DMS153 treated with DMSO at 0.1 percent for 48 hours (cell line): Measurements from ENCODE around the gene PRRC2A.

Experiments
- DNase-seq: peaks from one replicate; lab custom pipeline; 2025; ENCODE audit not compliant: unreplicated experiment; lab: John Stamatoyannopoulos, UW

PRRC2A gene

DNA sequence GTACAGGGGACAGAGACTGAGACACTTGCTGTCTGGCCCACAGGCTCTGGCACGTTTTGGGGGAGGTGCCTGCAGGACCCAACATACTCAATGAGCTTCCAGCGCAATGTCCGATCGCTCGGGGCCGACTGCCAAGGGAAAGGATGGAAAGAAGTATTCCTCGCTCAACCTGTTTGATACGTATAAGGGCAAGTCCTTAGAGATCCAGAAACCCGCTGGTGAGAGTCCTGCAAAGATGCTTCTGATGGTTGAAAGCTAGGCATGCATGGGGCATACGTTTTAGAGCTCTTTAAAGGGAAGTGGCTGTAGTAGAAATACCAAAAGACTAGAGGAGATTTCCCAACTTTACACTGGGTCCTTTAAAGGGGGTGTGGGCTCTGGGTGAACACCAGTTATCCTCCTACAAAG lies 2.2 kb downstream of the PRRC2A start:
- no peak for DNase-seq

DNA sequence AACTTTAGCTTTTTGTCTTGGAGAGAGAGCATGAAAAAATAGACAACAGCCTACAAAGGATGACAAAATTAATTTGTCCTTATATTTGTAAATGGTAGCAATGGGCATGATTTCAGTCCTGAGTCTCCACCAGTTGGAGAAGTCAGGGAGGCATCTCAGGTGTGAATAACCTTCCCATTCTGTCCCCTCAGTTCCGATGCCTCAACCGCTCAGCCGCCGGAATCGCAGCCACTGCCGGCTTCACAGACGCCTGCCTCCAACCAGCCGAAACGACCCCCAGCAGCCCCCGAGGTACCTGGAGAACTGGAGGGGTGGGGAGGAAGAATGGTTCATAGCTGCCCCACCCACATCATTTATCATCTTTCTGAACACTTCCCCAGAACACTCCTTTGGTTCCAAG lies 3.6 kb downstream of the PRRC2A start:
- DNase-seq, result no peak

DNA sequence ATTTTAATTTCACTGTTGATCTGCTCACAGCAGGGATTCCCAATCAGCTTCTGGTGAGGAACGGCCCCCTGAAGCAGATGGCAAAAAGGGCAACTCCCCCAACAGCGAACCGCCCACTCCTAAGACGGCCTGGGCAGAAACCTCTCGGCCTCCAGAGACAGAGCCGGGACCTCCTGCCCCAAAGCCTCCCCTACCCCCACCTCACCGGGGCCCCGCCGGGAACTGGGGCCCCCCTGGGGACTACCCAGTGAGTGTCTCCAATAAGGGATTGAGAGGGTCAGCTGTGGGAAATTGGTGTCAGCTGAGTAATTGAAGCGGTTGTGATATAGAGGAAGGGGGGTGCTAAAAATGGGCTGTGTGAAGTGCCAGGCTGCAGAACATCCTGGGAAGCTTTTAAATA lies 6.4 kb downstream of the PRRC2A start:
- no peak for DNase-seq

DNA sequence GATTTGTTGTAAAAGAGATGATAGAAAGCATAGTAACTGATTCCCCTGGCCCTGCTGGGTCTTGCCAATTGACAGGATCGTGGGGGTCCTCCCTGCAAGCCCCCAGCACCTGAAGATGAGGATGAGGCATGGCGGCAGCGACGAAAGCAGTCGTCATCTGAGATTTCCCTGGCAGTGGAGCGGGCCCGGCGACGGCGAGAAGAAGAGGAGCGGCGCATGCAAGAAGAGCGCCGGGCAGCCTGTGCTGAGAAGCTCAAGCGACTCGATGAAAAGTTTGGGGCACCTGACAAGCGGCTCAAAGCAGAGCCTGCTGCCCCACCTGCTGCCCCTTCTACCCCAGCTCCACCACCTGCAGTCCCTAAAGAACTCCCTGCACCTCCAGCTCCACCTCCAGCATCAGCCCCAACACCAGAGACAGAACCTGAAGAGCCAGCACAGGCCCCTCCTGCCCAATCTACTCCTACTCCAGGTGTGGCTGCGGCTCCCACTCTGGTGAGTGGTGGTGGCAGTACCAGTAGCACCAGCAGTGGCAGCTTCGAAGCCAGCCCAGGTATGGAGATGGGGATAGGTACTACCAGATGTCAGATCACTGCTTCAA lies 7.3 kb downstream of the PRRC2A start:
- no peak for DNase-seq

- no peak for DNase-seq
Observed at GRCh38 chr6:31629014-31629413, 8.5 kb downstream of the PRRC2A start.

DNA sequence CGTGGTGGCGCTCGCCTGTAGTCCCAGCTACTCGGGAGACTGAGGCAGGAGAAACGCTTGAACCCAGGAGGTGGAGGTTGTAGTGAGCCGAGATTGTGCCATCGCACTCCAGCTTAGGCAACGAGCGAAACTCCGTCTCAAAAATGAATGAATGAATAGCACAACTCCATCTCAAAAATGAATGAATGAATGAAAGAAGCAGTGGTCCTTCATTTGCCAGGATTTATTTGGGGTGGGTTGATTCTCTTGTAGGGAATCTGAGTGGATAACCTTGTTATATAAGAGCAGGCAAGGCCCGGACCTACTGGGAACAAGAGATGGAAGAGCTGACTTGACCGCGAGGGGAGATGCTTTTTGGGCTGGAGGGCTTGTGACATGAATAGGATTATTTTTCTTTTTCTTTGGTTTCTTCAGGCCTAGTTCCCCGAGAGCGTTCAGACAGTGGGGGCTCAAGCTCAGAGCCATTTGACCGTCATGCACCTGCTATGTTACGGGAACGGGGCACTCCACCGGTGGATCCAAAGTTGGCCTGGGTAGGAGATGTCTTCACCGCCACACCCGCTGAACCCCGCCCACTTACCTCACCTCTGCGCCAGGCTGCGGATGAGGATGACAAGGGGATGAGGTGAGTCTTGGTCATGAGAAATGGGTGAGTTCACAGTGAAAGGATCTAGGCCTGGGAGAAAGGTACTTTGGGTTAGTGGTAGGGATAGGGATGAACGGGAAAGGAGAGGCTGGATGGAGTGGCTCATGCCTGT lies 9.8 kb downstream of the PRRC2A start:
- no peak for DNase-seq

DNA sequence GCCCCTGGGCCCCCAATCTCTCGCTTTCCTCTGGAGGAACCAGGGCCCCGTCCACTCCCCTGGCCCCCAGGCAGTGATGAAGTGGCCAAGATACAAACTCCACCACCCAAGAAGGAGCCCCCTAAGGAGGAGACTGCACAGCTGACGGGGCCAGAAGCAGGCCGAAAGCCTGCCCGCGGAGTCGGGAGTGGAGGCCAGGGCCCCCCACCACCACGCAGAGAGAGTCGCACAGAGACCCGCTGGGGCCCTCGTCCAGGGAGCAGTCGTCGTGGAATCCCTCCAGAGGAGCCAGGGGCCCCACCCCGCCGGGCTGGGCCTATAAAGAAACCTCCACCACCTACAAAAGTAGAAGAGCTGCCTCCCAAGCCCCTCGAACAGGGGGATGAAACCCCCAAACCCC lies 10.7 kb downstream of the PRRC2A start:
- DNase-seq, result no peak

- no peak for DNase-seq
Observed at GRCh38 chr6:31631681-31632278, 11.3 kb downstream of the PRRC2A start.

DNA sequence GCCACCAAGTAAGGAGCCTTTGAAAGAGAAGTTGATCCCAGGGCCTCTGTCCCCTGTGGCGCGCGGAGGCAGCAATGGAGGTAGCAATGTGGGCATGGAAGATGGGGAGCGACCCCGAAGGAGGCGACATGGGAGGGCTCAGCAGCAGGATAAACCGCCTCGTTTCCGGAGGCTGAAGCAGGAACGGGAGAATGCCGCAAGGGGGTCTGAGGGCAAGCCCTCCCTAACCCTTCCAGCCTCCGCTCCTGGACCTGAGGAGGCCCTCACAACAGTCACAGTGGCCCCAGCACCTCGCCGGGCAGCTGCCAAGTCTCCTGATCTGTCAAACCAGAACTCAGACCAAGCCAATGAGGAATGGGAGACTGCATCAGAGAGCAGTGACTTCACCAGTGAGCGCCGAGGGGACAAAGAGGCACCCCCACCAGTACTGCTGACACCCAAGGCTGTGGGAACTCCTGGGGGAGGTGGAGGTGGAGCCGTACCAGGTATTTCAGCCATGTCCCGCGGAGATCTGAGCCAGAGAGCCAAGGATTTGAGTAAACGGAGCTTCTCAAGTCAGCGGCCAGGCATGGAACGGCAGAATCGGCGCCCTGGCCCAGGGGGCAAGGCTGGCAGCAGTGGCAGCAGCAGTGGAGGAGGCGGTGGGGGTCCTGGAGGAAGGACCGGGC lies 11.9 kb downstream of the PRRC2A start:
- no peak for DNase-seq

DNA sequence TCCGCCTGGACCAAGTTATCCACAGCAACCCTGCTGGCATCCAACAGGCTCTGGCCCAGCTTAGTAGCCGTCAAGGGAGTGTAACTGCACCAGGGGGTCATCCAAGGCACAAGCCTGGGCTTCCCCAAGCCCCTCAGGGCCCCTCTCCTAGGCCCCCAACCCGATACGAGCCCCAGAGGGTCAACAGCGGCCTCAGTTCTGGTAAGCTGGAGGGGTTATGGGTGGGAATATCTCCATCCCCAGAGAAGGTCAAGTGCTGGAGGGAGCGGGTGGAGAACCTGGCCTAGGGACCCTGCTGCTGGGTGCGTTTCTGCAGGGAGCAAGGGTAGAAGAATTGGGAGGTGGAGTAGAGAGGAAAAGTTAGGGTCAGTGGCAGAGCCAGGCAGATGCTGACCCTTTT lies 12.9 kb downstream of the PRRC2A start:
- no peak for DNase-seq

GRCh38 chr6:31634131-31634530 lies 13.6 kb downstream of the PRRC2A start:
- DNase-seq, result no peak

- no peak for DNase-seq
Observed at GRCh38 chr6:31634969-31635575, 14.6 kb downstream of the PRRC2A start.

GRCh38 chr6:31636698-31637596 lies 16.4 kb downstream of the PRRC2A start:
- DNase-seq, result no peak

GRCh38 chr6:31639043-31639442 lies 18.5 kb downstream of the PRRC2A start:
- no peak for DNase-seq

GRCh38 chr6:31639449-31639861 lies 18.9 kb downstream of the PRRC2A start:
- DNase-seq, result no peak

DNA sequence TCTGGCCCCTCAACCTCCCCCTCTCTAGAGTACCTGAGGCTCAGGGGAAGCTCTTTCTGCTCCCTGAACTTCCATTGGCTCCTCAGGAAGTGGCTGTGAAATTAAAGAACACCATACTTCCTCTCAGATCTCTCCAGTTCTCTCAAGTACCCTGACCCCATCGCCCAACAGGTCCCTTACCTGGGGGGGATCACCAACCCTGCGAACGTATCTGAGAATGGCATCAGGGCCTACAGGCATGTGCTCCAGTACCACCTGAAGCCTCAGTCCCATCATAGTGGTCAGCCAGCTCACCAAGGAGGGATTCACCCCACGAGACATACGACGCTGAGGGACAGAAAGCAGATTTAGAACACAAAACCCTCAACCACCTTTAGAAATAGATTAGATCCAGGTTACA lies 20.1 kb downstream of the PRRC2A start:
- DNase-seq, result no peak

DNA sequence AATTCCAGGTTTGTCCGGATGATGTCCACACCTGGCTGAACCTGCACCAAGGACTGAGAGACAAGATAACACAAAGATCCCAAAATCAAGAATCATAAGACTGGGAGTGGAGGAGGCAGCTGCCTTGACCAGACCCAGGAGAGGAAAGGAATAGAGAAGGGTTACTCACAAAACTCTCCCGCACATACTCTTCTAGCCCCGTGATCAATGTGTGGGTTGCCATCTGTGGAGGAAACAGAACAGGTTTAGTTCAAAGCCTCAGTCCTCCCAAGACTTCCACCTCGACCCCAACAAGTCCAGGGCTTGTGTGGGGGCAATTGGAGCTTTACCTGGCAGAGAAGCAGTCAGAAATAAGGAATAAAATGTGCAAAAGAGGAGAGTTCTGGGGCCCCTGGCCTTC lies 20.9 kb downstream of the PRRC2A start:
- no peak for DNase-seq

DNA sequence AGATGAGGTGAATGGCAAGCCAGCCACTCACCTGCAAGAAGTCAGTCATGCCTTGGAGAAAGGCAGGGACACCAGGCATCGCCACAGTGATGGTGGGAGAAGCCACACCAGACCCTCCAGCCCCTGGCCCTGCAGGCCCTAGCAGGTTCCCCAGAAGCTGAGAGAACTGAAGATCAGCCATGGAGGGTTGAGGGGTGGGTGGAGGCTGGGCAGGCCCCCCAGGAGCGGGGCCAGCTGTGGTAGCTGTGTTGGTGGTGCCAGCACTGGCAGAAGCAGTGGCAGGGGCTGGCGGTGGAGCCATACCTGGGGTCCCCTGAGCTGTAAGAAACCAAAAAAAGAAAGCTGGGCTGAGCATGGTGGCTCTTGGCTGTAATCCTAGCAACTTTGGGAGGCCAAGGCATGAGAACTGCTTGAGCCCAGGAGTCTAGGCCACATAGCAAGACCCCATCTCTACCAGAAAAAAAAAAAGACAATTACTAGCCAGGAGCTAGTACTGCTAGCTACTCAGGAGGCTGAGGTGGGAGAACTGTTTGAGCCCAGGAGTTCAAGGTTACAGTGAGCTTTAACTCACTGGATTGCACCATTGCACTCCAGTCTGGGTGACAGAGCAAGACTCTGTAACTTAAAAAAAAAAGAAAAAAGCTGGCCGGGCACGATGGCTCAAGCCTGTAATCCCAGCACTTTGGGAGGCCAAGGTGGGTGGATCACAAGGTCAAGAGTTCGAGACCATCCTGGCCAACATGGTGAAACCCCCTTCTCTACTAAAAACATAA lies 22.5 kb downstream of the PRRC2A start:
- no peak for DNase-seq

DNA sequence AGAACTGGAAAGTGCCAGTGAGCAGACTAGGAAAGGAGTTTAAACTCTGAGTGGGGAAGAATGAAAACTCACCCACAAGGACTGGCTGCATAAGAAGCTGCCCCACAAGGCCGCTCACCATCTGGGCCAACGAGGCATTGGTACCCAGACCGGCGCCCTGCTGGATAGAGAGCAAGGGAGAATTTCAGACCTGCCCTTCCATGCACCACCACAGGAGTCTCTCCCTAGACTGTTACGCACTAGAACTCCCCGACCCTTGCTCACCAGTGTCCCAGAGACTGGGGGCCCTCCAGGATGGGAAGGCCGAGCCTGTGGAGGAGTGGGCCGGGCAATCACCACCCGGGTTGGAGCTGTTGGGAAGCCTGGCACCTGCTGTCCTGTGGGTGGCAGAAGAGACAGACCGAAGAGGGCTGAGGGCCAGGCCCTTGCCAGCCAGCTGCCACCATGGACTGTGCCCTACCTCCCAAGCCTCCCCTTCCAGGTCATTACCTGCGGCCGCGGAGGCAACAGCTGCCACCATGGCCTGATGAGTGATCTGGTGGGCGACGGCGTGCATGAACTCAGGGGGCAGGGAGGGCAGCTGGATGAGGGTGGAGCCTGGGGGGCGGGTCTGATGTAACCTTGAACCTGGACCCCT lies 23.4 kb downstream of the PRRC2A start:
- DNase-seq, result no peak
